ENCODE measurements around the gene SORCS2. TPM values are rescaled to one million over a fixed set of nuclear protein-coding genes. Genes with fewer than 3 reads are reported as not detected.
A peak's percentile ranks its signal among the peaks of the same experiment; 100 is the strongest.

SORCS2 gene
- total and polyA plus RNA-seq, 8 donors = 4.6 to 9.7 (median 7.2) TPM

DNA sequence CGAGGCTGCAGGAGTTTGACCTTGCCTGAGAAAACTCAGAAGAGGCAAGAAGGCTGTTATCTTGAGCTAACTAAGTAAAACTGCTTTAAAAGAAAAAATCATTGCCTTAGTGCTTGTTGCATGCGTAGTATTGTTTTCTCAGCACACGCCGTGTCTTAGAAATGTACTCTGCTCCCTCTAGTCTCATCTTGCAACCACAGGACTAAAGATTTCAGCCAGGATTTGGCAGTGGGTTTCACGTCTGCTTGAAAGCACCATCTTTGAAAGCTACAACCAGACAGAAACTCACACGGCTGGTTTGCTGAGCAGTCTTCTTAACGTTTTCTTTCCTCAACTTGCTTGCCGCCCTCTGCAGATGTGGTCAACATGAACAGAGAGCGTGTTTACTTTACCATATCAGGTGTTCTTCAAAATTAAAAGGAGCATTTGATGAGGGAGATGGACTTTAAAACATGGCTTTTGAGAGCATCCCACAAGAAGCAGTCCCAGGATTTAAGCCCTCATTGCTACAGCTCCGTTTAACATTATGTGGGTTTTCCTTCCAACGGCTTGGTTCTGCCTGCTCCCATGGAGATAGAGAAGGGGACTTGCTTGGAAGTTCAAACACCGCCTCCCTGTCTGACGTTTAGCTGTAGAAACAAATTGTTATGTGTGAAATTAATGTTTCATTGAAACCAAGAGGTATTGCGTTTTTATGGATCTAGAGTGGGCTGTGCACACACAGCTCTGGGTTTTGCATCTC is 3.4 kb downstream of the SORCS2 start:
- no peaks in the 10 kb centered on the region for H3K36me3 ChIP-seq
- no peaks in the 10 kb centered on the region for H3K9me3 ChIP-seq
- ATAC-seq = no peak
- TF ChIP-seq, protein P1, sequence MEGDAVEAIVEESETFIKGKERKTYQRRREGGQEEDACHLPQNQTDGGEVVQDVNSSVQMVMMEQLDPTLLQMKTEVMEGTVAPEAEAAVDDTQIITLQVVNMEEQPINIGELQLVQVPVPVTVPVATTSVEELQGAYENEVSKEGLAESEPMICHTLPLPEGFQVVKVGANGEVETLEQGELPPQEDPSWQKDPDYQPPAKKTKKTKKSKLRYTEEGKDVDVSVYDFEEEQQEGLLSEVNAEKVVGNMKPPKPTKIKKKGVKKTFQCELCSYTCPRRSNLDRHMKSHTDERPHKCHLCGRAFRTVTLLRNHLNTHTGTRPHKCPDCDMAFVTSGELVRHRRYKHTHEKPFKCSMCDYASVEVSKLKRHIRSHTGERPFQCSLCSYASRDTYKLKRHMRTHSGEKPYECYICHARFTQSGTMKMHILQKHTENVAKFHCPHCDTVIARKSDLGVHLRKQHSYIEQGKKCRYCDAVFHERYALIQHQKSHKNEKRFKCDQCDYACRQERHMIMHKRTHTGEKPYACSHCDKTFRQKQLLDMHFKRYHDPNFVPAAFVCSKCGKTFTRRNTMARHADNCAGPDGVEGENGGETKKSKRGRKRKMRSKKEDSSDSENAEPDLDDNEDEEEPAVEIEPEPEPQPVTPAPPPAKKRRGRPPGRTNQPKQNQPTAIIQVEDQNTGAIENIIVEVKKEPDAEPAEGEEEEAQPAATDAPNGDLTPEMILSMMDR (IDR thresholded peaks at IDR 0.05) = no peak
- intact Hi-C loops (cut with DNase I) = loop anchor here in 1 of 2 donors (10.0 kb wide), 1 partner anchor 529 kb away; no protein-coding TSS in a partner anchor
- peaks cover 4 to 12% of the 10 kb centered on the region in 2 donors for H3K4me1 ChIP-seq
- no peak overlapping the region for H3K4me3 ChIP-seq
- peak in 1 of 4 donors; percentile 6 for DNase-seq
- no peak overlapping the region for H3K27ac ChIP-seq
- peaks cover 11 to 69% of the 10 kb centered on the region in 2 donors for H3K27me3 ChIP-seq

DNA sequence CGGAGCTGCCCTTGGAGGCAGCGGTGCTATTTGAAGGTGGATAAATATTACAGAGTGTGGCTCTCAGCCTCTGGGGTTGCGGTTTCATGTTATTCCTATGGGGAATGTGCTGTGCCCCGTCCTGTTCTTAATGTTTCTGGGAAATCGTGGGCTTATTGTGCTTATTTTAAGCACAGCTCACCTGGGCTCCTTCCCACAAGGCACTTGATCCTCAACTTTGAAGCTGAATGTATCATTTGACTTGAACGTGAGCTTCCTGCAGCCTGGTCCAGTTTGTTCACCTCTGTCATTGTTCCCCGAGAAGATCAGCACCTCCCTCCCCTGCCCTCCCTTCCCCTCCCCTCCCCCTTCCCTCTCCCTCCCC is 3.9 kb downstream of the SORCS2 start:
- intact Hi-C loops (cut with DNase I) = loop anchor here in 1 of 2 donors (10.0 kb wide), 1 partner anchor 529 kb away; no protein-coding TSS in a partner anchor
- peaks cover 4 to 12% of the 10 kb centered on the region in 2 donors for H3K4me1 ChIP-seq
- peak in 1 of 4 donors; percentile 11 for DNase-seq
- H3K27ac ChIP-seq = no peak overlapping the region
- no peak overlapping the region for H3K4me3 ChIP-seq
- no peaks in the 10 kb centered on the region for H3K9me3 ChIP-seq
- TF ChIP-seq, protein P1 (IDR thresholded peaks at IDR 0.05) = no peak
- ATAC-seq = peak; percentile 1
- no peaks in the 10 kb centered on the region for H3K36me3 ChIP-seq
- peaks cover 11 to 63% of the 10 kb centered on the region in 2 donors for H3K27me3 ChIP-seq

DNA sequence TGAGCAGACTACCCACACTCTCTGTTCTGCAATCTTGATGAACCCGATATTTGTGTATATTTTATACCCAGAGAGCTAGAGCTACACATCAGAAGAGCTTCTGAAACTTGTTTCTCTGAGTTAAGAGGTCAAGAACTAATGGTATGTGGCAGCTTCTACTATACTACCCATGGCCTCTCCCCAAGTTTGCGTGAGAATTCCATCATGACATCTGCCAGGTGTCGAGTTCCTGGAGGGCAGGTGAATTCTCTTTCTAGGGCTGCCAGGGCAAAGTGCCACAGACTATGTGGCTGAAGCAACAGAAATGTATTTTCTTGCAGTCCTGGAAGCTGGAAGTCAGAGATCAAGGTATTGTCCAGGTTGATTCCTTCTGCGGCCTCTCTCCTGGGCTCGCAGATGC is 4.4 kb downstream of the SORCS2 start:
- peaks cover 11 to 59% of the 10 kb centered on the region in 2 donors for H3K27me3 ChIP-seq
- H3K4me3 ChIP-seq = no peak overlapping the region
- no peaks in the 10 kb centered on the region for H3K36me3 ChIP-seq
- H3K9me3 ChIP-seq = no peaks in the 10 kb centered on the region
- no peak overlapping the region for H3K27ac ChIP-seq
- TF ChIP-seq, protein P1 (IDR thresholded peaks at IDR 0.05) = no peak
- no peak for ATAC-seq
- peak in 1 of 4 donors; percentile 24 for DNase-seq
- H3K4me1 ChIP-seq = peaks cover 4 to 12% of the 10 kb centered on the region in 2 donors
- intact Hi-C loops (cut with DNase I) = loop anchor here in 1 of 2 donors (10.0 kb wide), 1 partner anchor 528 kb away; no protein-coding TSS in a partner anchor

DNA sequence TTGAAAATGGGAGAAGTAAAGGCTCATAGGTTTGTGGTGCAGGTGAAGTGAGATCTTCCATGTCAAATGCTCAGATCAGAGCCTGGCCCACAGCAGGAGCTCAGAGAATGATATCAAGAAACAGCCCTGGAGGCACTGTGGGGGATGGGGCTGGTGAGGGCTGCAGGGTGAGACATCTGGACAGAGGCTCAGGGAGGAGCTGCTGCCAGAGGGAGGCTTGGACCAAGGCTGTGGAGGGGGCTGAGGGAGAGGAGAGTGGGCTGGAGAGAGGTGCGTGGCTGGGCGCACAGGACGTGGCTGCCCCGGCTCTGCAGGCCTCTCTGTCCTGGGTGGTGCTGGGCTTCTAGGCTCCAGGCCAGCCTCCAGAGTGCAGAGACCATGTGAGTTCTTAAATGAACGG is 5.6 kb downstream of the SORCS2 start:
- no peak overlapping the region for H3K27ac ChIP-seq
- ATAC-seq (no peak), DNase-seq (peak in 2 of 4 donors; percentile 27 to 43)
- H3K4me1 ChIP-seq = peaks cover 4 to 11% of the 10 kb centered on the region in 2 donors
- intact Hi-C loops (cut with DNase I) = loop anchor here in 1 of 2 donors (10.0 kb wide), 1 partner anchor 527 kb away; no protein-coding TSS in a partner anchor
- TF ChIP-seq, protein P1 (IDR thresholded peaks at IDR 0.05) = no peak
- peaks cover 11 to 49% of the 10 kb centered on the region in 2 donors for H3K27me3 ChIP-seq
- no peaks in the 10 kb centered on the region for H3K36me3 ChIP-seq
- no peaks in the 10 kb centered on the region for H3K9me3 ChIP-seq
- H3K4me3 ChIP-seq = no peak overlapping the region

DNA sequence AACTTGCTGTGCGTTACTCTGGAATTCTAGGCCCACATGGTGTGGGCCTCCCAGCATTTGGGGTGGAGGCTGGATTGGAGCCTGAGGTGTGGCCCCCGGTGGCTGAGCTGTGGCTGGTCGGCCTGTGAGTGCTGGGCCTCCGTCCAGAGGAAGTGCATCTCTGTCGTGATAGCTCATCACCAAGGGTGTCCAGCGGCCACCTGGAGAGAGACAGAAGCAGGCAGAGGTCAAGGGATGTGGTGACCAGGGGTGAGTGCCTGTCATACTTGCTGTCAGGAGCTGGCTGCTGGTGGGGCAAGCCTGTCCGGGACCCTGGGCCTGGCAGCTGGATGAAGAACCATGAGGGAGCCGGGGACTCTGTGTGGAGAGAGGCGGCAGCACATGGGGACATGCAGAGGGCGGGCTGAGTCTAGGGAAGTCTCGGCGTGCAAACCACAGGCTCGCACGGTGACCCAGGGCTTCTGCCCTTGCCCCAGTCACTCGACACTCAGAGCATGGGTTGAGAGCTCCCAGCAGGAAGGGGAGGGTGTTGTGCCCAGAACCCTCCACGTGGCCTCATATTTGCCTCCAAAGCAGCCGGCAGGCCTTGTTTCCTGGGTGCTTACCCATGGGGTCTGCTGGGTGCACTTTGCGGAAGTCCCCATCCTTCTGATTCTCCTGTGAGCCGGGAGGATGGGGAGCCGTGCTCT is 6.2 kb downstream of the SORCS2 start:
- Histone ChIP-seq H3K4me1 (peaks cover 4% of the 10 kb centered on the region in 2 donors), H3K27me3 (peaks cover 8 to 42% of the 10 kb centered on the region in 2 donors), H3K9me3 (no peaks in the 10 kb centered on the region), H3K4me3 (no peak overlapping the region), H3K36me3 (no peaks in the 10 kb centered on the region), H3K27ac (no peak overlapping the region)
- peak; percentile 29 for ATAC-seq
- TF ChIP-seq, protein P1 (IDR thresholded peaks at IDR 0.05) = no peak
- peak in 2 of 4 donors; percentile 29 to 58 for DNase-seq
- intact Hi-C loops (cut with DNase I) = loop anchor here in 1 of 2 donors (10.0 kb wide), 1 partner anchor 526 kb away; no protein-coding TSS in a partner anchor

Measured in left lung (tissue), 10 donors.